ENCODE data around the gene BICD2.

BICD2 gene

GRCh38 chr9:92746567-92747458 is 17.8 kb downstream of the BICD2 start:
- DNase-seq, result peak; percentile 73

- DNase-seq, result no peak
Measured at GRCh38 chr9:92745881-92746280, 18.8 kb downstream of the BICD2 start.

GRCh38 chr9:92745331-92745730 is 19.3 kb downstream of the BICD2 start:
- DNase-seq, result no peak

- no peak for DNase-seq
Measured at GRCh38 chr9:92740969-92741368, 23.7 kb downstream of the BICD2 start.

- no peak for DNase-seq
Measured at GRCh38 chr9:92740446-92740961, 24.1 kb downstream of the BICD2 start.

- peak; percentile 18 for DNase-seq
Measured at GRCh38 chr9:92740009-92740408, 24.6 kb downstream of the BICD2 start.

- DNase-seq, result no peak
Measured at GRCh38 chr9:92739346-92739970, 25.2 kb downstream of the BICD2 start.

- no peak for DNase-seq
Measured at GRCh38 chr9:92738661-92739081, 26.0 kb downstream of the BICD2 start.

- no peak for DNase-seq
Measured at GRCh38 chr9:92737611-92738299, 26.9 kb downstream of the BICD2 start.

GRCh38 chr9:92737216-92737606 is 27.4 kb downstream of the BICD2 start:
- no peak for DNase-seq

GRCh38 chr9:92736563-92737215 is 27.9 kb downstream of the BICD2 start:
- DNase-seq, result no peak

- no peak for DNase-seq
Measured at GRCh38 chr9:92735636-92736562, 28.7 kb downstream of the BICD2 start.

GRCh38 chr9:92734931-92735635 is 29.6 kb downstream of the BICD2 start:
- no peak for DNase-seq

- DNase-seq, result no peak
Measured at GRCh38 chr9:92730897-92731296, 33.7 kb downstream of the BICD2 start.

GRCh38 chr9:92729735-92730155 is 34.9 kb downstream of the BICD2 start:
- no peak for DNase-seq

- peak; percentile 45 for DNase-seq
Measured at GRCh38 chr9:92728831-92729734, 35.5 kb downstream of the BICD2 start.

GRCh38 chr9:92727716-92728700 is 36.6 kb downstream of the BICD2 start:
- no peak for DNase-seq

- peak; percentile 57 for DNase-seq
Measured at GRCh38 chr9:92726971-92727715, 37.5 kb downstream of the BICD2 start.
